H1 (cell line): ENCODE results near the gene PPP2R2C. TPM values are rescaled to one million over a fixed set of nuclear protein-coding genes. Genes with fewer than 3 reads are reported as not detected.

ENCODE experiments used
- MAX ChIP-seq: IDR thresholded peaks from 2 replicates; pipeline ENCODE4 v1.6.1; 2012; ENCODE audit warnings: inconsistent platforms
- RBBP5 ChIP-seq: IDR thresholded peaks from 2 replicates; pipeline ENCODE4 v1.7.1; 2012; ENCODE audit warnings: low read depth, mild to moderate bottlenecking, inconsistent platforms, low read length, moderate library complexity, borderline replicate concordance
- RFX5 ChIP-seq: IDR thresholded peaks from 2 replicates; pipeline ENCODE4 v1.6.1; 2011; ENCODE audit warnings: low read depth, low read length, improper control_type of control experiment, borderline replicate concordance
- SRF ChIP-seq: IDR thresholded peaks from 2 replicates; pipeline ENCODE4 v1.6.1; 2011; ENCODE audit warnings: mild to moderate bottlenecking, low read depth, low read length, moderate library complexity
- SUZ12 ChIP-seq: fragments of 200-600 bp; sonication (generic); IDR thresholded peaks from 2 replicates; pipeline ENCODE4 v1.6.1; 2012; ENCODE audit warnings: mild to moderate bottlenecking, inconsistent platforms, low read length, moderate library complexity, mixed read lengths
- YY1 ChIP-seq: IDR thresholded peaks from 2 replicates; pipeline ENCODE4 v1.6.1; 2011; ENCODE audit warnings: low read depth, mild to moderate bottlenecking, low read length
- ZNF274 ChIP-seq: IDR thresholded peaks from 2 replicates; pipeline ENCODE4 v1.7.0; 2012; ENCODE audit warnings: low read length, borderline replicate concordance; ENCODE audit errors: extremely low read depth
- polyA plus RNA-seq, 7 experiments: library from polyadenylated mRNA; depleted of rRNA in 3 of 7; stranded (reverse) in 5 of 7; unstranded in 2 of 7; fragments of >200 nt in 5 of 7; fragments of 200-250 nt in 2 of 7; gene quantifications; 1 replicate in 5 of 7; 2 replicates in 1 of 7; 4 replicates in 1 of 7; pipeline versions ENCODE4 v1.2.1 to v1.2.3, GENCODE V29; 2011 to 2013; ENCODE audit warnings: missing spikeins in 2 of 7, mixed read lengths in 2 of 7
- total RNA-seq: library from RNA; stranded (reverse); fragmentation: NEBNext Ultra II Directional; extraction: Animal tissue kit (Norgen Biotek cat#: 25700); gene quantifications from 2 replicates; pipeline ENCODE4 v1.2.1, GENCODE V29; 2021
- TF ChIP-seq, protein P1 (sequence below): fragments of 300-600 bp; sonication (generic); IDR thresholded peaks from 2 replicates; pipeline ENCODE4 v1.7.1; 2012; ENCODE audit warnings: low read length, moderate library complexity, mild to moderate bottlenecking, inconsistent platforms; ENCODE audit not compliant: insufficient replicate concordance

PPP2R2C gene
- total and polyA plus RNA-seq, 2 of the 8 experiments (the other 6 are each of a cell fraction or from before 2014, with no cell fraction given): 6.4 TPM

- TF ChIP-seq, protein P1, sequence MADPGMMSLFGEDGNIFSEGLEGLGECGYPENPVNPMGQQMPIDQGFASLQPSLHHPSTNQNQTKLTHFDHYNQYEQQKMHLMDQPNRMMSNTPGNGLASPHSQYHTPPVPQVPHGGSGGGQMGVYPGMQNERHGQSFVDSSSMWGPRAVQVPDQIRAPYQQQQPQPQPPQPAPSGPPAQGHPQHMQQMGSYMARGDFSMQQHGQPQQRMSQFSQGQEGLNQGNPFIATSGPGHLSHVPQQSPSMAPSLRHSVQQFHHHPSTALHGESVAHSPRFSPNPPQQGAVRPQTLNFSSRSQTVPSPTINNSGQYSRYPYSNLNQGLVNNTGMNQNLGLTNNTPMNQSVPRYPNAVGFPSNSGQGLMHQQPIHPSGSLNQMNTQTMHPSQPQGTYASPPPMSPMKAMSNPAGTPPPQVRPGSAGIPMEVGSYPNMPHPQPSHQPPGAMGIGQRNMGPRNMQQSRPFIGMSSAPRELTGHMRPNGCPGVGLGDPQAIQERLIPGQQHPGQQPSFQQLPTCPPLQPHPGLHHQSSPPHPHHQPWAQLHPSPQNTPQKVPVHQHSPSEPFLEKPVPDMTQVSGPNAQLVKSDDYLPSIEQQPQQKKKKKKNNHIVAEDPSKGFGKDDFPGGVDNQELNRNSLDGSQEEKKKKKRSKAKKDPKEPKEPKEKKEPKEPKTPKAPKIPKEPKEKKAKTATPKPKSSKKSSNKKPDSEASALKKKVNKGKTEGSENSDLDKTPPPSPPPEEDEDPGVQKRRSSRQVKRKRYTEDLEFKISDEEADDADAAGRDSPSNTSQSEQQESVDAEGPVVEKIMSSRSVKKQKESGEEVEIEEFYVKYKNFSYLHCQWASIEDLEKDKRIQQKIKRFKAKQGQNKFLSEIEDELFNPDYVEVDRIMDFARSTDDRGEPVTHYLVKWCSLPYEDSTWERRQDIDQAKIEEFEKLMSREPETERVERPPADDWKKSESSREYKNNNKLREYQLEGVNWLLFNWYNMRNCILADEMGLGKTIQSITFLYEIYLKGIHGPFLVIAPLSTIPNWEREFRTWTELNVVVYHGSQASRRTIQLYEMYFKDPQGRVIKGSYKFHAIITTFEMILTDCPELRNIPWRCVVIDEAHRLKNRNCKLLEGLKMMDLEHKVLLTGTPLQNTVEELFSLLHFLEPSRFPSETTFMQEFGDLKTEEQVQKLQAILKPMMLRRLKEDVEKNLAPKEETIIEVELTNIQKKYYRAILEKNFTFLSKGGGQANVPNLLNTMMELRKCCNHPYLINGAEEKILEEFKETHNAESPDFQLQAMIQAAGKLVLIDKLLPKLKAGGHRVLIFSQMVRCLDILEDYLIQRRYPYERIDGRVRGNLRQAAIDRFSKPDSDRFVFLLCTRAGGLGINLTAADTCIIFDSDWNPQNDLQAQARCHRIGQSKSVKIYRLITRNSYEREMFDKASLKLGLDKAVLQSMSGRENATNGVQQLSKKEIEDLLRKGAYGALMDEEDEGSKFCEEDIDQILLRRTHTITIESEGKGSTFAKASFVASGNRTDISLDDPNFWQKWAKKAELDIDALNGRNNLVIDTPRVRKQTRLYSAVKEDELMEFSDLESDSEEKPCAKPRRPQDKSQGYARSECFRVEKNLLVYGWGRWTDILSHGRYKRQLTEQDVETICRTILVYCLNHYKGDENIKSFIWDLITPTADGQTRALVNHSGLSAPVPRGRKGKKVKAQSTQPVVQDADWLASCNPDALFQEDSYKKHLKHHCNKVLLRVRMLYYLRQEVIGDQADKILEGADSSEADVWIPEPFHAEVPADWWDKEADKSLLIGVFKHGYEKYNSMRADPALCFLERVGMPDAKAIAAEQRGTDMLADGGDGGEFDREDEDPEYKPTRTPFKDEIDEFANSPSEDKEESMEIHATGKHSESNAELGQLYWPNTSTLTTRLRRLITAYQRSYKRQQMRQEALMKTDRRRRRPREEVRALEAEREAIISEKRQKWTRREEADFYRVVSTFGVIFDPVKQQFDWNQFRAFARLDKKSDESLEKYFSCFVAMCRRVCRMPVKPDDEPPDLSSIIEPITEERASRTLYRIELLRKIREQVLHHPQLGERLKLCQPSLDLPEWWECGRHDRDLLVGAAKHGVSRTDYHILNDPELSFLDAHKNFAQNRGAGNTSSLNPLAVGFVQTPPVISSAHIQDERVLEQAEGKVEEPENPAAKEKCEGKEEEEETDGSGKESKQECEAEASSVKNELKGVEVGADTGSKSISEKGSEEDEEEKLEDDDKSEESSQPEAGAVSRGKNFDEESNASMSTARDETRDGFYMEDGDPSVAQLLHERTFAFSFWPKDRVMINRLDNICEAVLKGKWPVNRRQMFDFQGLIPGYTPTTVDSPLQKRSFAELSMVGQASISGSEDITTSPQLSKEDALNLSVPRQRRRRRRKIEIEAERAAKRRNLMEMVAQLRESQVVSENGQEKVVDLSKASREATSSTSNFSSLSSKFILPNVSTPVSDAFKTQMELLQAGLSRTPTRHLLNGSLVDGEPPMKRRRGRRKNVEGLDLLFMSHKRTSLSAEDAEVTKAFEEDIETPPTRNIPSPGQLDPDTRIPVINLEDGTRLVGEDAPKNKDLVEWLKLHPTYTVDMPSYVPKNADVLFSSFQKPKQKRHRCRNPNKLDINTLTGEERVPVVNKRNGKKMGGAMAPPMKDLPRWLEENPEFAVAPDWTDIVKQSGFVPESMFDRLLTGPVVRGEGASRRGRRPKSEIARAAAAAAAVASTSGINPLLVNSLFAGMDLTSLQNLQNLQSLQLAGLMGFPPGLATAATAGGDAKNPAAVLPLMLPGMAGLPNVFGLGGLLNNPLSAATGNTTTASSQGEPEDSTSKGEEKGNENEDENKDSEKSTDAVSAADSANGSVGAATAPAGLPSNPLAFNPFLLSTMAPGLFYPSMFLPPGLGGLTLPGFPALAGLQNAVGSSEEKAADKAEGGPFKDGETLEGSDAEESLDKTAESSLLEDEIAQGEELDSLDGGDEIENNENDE: no peak
- TF ChIP-seq RFX5 (no peak), YY1 (no peak), SRF (no peak), ZNF274 (no peak), SUZ12 (no peak), RBBP5 (no peak), MAX (no peak)
These were observed 172.5 kb downstream of the PPP2R2C start (continued) for GRCh38 chr4:6299875-6300274.
